GM18505 (cell line): ENCODE data around the gene RNF20.
A peak's percentile ranks its signal among the peaks of the same experiment; 100 is the strongest.
"Not testable (repeated sequence)": the region's sequence is repeated elsewhere in the genome, so short reads cannot be mapped to it uniquely, and the experiment has no call there.

Experiments
- ATAC-seq: cut with Tn5 transposase; IDR thresholded peaks from one replicate; pipeline ENCODE4 v1.9.1; 2021; ENCODE audit not compliant: unreplicated experiment
- POLR2A ChIP-seq: IDR thresholded peaks from 4 replicates; pipeline ENCODE4 v1.6.1; 2011; ENCODE audit warnings: borderline replicate concordance; ENCODE audit not compliant: insufficient read depth, insufficient read length; ENCODE audit errors: extremely low read depth

RNF20 gene

GRCh38 chr9:101585740-101586139 is 52.1 kb downstream of the RNF20 start:
- TF ChIP-seq POLR2A, result no peak
- no peak for ATAC-seq

- peak; percentile 94 for ATAC-seq
- TF ChIP-seq POLR2A, result no peak
These were observed 53.0 kb downstream of the RNF20 start for GRCh38 chr9:101586651-101587050.

GRCh38 chr9:101587332-101588043 is 53.8 kb downstream of the RNF20 start:
- TF ChIP-seq POLR2A, result no peak
- ATAC-seq, result no peak

GRCh38 chr9:101590074-101590473 is 56.4 kb downstream of the RNF20 start:
- not testable (repeated sequence) for ATAC-seq

GRCh38 chr9:101590901-101591300 is 57.2 kb downstream of the RNF20 start:
- TF ChIP-seq POLR2A, result no peak
- ATAC-seq, result no peak

GRCh38 chr9:101591787-101592446 is 58.3 kb downstream of the RNF20 start:
- ATAC-seq, result no peak
- no peak for TF ChIP-seq POLR2A

GRCh38 chr9:101592788-101593187 is 59.1 kb downstream of the RNF20 start:
- ATAC-seq, result no peak
- TF ChIP-seq POLR2A, result no peak

- no peak for ATAC-seq
- no peak for TF ChIP-seq POLR2A
These were observed 59.7 kb downstream of the RNF20 start for GRCh38 chr9:101593345-101593744.

- no peak for ATAC-seq
- no peak for TF ChIP-seq POLR2A
These were observed 61.1 kb downstream of the RNF20 start, which contains the start of gene PPP3R2 for GRCh38 chr9:101594796-101595195. Gene PPP3R2, minus strand, starts transcription at chr9:101594969. Its CDS starts 48 bp downstream, at chr9:101594921.

GRCh38 chr9:101601904-101602765 is 68.5 kb downstream of the RNF20 start:
- no peak for TF ChIP-seq POLR2A
- no peak for ATAC-seq

- ATAC-seq, result no peak
- no peak for TF ChIP-seq POLR2A
These were observed 70.6 kb downstream of the RNF20 start for GRCh38 chr9:101604296-101604695.

GRCh38 chr9:101605547-101605946 is 71.9 kb downstream of the RNF20 start:
- ATAC-seq, result no peak
- TF ChIP-seq POLR2A, result no peak
